T follicular helper cell (primary cell): ENCODE measurements around the gene LOXL1.

Source experiments
- DNase-seq: peaks from one replicate; pipeline ENCODE4 v3.0.0-alpha.2; 2020; ENCODE audit warnings: low read depth

The LOXL1 gene

GRCh38 chr15:73981761-73982221 lies 55.5 kb downstream of the LOXL1 start:
- DNase-seq = no peak

DNA sequence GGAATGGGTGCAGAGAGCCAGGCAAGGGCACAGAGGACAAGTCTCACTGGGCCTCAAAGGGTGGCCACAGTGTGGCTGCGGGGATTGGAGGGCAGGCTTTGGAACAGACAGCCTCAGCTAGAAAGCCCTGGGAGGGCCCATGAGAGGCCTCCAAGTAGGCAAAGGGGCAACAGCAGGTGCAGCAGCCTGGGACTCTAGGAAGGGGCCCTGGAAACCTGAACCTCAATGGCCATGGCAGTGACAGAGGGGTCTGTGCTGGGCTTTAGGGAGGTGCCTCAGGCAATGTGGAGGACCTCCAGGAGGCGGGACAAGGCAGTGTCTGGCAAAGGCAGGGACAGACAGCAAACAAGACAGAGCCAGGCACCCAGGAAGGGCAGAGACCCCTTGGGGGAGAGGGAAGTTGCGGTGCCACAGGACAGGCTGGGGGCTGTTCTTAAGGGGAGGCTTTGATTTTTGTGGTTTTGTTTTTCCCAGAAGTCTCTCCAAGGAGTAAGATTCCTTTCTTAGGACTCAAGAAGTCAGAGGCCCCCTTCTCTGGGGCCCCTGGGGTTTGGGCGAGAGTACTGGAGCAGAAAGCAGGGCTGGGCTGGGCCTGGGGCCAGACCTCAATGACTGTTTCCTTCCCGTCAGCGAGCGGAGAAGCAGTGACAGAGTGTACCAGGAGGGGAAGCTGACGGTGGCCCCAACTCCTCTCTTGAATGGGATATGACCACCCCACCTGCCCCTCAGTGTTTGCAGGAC lies 56.1 kb downstream of the LOXL1 start:
- no peak for DNase-seq

DNA sequence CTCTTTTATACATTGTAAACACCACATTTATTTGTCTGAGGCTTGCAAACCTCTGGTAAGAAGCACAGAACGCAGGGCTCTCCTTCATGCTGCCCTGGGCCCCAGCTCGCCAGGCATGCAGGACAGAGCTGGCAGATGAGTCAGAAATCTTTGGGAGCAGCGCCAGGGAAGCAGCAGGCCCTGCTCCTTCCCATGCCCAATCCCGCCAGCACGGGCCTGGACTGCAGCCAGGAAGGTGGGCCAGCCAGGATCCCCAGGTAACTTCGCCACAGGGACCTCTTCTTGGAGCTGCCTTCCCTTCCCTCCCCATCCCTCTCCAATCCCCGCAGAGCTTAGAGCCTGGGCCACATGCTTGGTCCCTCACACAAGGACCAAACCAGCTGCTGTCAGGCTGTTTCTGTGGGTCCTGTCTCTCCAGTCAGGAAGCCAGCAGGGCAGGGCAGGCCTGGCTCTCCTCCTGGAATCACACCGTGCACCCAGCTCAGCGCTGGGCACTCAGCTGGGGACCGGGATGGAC lies 57.0 kb downstream of the LOXL1 start:
- DNase-seq = no peak

GRCh38 chr15:73983773-73984172 lies 57.5 kb downstream of the LOXL1 start:
- DNase-seq = no peak

DNA sequence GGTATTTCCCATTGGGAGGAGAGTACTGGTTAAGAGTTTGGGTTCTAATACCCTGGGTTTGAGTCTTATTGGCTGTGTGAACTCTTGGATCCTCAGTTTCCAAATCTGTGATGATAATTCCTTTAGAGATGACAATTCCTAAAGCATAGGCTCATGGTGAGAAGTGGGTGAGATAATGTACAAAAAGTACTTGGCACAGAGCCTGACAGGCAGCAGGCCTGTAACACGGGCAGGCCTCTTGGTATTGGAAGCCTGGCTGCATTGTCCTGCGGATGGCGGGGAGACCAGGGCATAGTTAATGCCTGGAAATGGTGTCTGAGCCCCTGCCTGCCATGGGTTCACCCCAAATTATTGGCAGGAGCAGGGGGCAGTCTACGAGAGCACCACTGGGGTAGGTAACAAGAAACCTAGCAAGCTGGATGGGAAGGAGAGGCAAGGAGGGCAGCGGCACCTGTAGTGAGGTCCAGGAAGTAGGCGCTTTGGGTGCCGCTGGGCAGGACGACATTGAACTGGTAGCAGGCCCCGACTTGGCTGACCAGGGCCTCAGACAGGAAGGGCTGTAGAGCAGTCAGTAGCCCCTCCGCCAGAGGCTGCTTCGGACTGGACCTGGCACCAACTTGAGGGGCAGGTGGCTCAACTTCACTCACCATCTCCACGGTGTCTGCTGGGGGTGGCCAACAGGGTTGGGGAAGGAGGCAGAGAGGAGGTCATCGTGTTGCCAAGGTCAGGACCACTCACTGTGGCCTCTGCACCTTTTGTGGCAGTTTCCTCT lies 58.1 kb downstream of the LOXL1 start:
- DNase-seq = no peak

DNA sequence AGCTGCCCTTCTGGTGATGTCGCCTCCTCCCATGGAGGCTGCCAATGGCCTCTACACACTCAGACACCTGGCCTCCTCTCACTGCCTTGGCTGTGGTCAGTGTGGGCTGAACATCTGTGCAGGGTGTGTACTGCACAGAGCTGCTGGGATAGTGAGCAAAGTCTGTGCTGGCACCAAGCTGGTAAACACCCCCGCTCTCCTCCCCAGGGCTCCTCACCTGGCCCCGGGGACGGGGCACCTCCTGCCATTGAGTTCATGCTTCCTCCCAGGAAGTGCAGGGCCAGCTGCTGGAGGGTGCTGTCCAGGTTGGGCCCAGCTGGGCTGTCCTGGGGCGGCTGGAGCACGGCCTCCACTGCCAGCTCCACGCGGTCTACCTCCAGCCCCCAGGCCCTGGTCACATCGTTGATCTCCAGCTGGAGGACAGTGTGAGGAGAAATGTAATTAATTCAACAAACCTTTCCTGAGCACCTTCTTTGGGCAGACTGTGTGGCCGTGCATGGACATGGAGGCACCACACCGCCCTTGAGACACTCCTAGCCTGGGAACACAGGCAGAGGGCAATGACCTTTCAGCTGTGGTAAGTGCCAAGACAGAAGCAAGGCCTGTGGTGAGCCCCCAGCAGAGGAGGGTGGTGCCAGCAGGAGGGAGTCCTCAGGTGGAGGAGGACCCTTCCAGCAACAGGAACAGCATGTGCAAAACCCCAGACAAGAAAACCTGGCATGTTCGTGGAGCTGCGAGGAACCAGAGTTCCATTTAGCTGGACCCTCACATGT lies 59.0 kb downstream of the LOXL1 start:
- no peak for DNase-seq

GRCh38 chr15:73986055-73986775 lies 60.0 kb downstream of the LOXL1 start:
- DNase-seq = no peak

GRCh38 chr15:73986776-73987056 lies 60.5 kb downstream of the LOXL1 start:
- DNase-seq = no peak

DNA sequence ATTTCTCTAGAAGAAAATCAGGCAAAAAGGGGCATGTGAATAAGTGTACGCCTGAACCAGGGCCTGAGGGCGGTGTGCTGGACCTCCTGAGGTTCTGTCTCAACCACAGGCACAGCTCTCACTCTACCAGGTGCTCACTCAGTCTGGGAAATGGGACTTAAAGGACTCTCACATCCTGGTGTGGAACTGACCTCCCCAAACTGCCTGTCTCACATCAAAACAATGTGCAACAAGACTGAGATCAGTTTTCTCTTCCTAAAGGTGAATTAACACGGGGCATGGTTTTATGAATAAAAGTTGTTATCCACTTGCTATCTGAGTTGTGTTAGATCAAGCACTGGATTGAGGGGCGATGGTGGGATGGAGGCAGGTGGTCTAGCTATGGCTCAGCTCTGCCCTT lies 61.0 kb downstream of the LOXL1 start:
- DNase-seq = no peak

GRCh38 chr15:73987681-73988444 lies 61.6 kb downstream of the LOXL1 start:
- no peak for DNase-seq

DNA sequence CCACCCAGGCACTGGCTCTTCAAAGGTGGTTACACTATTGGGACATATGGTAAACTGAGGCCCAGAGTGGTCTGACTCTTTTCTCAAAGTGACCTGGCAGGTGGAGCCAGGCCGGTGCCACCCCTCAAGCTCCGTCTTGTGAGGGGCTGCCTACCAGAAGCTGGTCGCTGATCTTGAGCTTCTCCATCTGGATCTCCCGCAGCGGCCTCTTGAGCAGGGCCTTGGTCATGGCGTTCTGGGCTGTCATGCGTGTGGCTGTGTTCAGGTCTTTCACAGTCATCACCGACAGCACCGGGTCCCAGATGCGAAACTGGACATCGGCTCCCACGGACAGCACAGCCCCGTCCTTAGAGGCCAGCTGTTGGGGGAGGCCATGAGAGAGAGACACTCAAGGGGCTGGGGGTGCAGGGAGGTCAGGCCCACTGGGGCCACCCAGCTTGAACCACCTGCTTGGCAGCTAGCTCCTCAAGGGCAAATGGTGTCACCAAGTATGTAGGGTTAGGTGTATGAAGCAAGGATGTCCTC lies 62.2 kb downstream of the LOXL1 start:
- no peak for DNase-seq

DNA sequence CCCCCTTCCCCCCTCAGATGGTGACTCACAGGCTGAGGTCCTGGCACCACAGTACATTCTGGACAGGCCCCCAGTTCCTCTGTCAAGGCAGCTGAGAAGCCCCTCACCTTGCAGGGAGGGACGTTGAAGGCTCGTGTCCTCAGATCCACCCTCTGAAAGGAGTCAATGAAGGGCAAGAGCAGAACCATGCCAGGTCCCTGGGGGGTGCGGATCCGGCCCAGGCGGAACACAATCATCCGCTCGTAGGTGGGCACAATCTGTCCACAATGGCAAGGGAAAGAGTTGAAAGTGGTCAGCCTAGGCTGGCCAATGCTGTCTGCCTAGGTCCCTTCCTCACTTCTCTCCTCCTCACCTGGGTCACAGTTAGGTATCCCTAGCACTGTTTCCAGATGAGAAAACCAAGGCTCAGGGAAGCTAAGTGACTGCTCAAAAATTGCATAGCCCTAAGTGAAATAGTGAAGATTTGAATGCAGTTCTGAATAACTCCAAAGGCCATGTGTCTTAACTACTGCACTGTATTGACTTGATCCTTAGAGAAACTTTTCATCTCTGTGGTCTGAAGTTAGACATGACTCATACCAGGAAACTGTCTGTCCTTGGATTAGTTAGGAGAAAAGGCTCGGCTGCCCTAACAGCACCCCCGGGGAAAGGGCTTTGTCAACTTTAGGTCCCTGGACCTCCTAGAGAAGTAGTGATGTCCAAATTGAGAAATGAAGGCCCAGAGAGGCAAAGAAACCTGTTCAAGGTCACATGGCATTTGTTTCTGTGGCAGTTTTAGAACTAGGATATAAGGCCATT lies 62.9 kb downstream of the LOXL1 start:
- no peak for DNase-seq

DNA sequence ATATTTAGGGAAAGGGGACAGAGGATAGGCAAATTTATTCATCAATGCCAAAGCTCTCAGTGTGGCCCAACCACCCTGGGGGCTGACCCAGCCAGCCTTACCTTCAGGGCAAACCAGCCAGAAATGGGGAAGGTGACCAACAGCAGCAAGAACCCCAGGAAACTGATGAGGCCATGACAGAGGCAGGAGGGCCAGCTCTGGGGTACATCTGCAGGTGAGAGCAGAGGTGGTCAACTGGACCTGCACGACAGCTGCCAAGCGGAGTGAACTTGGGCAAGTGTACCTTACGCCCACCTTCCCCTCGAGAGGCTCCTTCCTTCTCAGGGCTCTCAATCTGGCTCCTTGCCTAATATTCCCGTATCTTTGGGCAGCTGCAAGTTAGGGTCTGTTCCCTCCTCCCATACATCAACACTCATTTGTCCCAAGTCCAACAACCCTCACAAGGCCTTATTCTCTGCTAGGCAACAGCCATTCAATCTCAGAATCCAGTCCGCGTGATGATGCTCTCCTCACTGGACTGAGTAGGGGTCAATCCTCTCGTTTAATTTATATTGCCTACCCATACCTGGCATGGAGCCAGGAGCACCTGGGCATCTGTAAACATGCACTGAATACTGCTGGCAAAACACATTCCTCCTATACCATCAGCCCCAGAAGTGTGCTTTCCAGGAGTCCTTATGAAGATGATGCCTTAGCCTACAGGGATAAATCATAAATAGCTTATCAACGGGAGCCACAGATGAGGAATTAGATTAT lies 64.2 kb downstream of the LOXL1 start:
- DNase-seq = no peak

GRCh38 chr15:73991260-73991659 lies 65.0 kb downstream of the LOXL1 start:
- no peak for DNase-seq

DNA sequence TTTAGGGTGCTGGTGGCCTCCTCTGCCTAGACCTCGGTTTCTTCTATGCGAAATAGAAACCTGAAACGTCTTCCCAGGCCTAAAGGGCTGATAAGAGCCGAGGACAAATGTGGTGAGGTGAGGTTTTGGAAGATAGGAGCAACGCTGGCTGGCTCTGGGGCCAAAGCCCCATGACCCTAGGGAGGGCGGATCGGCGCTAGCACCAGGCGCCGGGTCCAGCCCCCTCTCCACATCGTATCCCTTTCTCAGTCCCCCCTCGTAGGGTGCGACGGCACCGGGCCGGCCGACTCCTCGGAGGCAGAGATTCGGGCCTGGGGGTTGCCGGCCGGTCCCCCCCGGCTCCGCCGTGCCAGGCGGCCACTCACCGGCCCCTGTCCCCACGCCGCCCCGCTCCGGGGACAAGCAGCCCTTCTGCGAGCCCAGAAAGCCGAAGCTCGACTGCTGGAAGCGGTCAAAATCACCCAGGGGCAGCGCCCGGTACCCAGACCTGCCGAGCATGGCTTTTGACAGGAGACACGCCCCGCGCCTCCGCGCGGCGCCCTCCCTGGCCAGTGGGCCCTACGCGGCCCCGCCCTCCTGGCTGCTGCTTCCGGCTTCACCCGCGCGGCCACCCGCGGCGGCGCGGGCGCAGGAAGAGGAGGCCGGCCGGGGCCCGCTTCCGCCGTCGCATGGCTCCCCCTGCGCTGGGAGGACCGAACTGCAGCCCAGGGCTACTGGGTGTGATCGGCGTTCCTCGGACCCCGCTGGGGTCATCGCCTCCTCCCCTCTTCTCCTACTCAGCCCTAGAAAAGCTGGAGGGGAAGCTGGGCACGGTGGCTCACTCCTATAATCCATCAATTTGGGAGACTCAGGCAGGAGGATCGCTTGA lies 65.7 kb downstream of the LOXL1 start, which contains the start of gene STOML1:
TSS of gene STOML1 (minus strand) at position 570 of the 868 bp plus-strand sequence. CDS start at position 498, 72 bp downstream.
- peak; percentile 92 for DNase-seq

GRCh38 chr15:73992594-73992898 lies 66.3 kb downstream of the LOXL1 start:
- no peak for DNase-seq

- DNase-seq = no peak
Measured at GRCh38 chr15:73993211-73993994, 67.1 kb downstream of the LOXL1 start.
